AG20443 (cell line): ENCODE data around the gene SURF6.
"Not testable (repeated sequence)": the region's sequence is repeated elsewhere in the genome, so short reads cannot be mapped to it uniquely, and the experiment has no call there.

Experiments
- DNase-seq: peaks from one replicate; pipeline ENCODE4 v3.0.0; 2012; ENCODE audit warnings: low spot score, mixed read lengths

The SURF6 gene

GRCh38 chr9:133285252-133285775 is 50.7 kb downstream of the SURF6 start:
- no peak for DNase-seq

- no peak for DNase-seq
These were observed 51.6 kb downstream of the SURF6 start for GRCh38 chr9:133284362-133284761.

- DNase-seq = not testable (repeated sequence)
These were observed 52.5 kb downstream of the SURF6 start for GRCh38 chr9:133283255-133284032.

- no peak for DNase-seq
These were observed 53.3 kb downstream of the SURF6 start for GRCh38 chr9:133282464-133283238.

- no peak for DNase-seq
These were observed 55.6 kb downstream of the SURF6 start for GRCh38 chr9:133280392-133280791.
